GM12801 (cell line): ENCODE data around the gene AGR2.

Experiments
- CTCF ChIP-seq: IDR thresholded peaks from one replicate; pipeline ENCODE4 v1.5.1; 2011; ENCODE audit warnings: control low read depth; ENCODE audit not compliant: insufficient read length; ENCODE audit errors: extremely low read depth

The AGR2 gene

GRCh38 chr7:16758631-16759611 is 45.9 kb downstream of the AGR2 start:
- no peak for TF ChIP-seq CTCF

- TF ChIP-seq CTCF: no peak
These were observed 46.8 kb downstream of the AGR2 start for GRCh38 chr7:16758036-16758435.

- TF ChIP-seq CTCF: no peak
These were observed 49.4 kb downstream of the AGR2 start for GRCh38 chr7:16755397-16755796.

- no peak for TF ChIP-seq CTCF
These were observed 49.9 kb downstream of the AGR2 start for GRCh38 chr7:16754856-16755317.

- no peak for TF ChIP-seq CTCF
These were observed 50.6 kb downstream of the AGR2 start for GRCh38 chr7:16753932-16754855.

- no peak for TF ChIP-seq CTCF
These were observed 51.5 kb downstream of the AGR2 start, which contains the start of gene TSPAN13 for GRCh38 chr7:16753102-16753931. Gene TSPAN13, plus strand, starts transcription at chr7:16753755. Its CDS starts 213 bp downstream, at chr7:16753968.
